HG02642 (cell line): ENCODE measurements around the gene CRYL1.
A peak's percentile ranks its signal among the peaks of the same experiment; 100 is the strongest.

Experiments
- ATAC-seq: cut with Tn5 transposase; IDR thresholded peaks from one replicate; pipeline ENCODE4 v1.9.1; 2021; ENCODE audit warnings: mild to moderate bottlenecking; ENCODE audit not compliant: unreplicated experiment, poor library complexity

CRYL1 gene

GRCh38 chr13:20497006-20497775, 28.5 kb downstream of the CRYL1 start:
- no peak for ATAC-seq

- ATAC-seq: peak; percentile 58
Measured at GRCh38 chr13:20495087-20496023, 30.3 kb downstream of the CRYL1 start.

GRCh38 chr13:20494656-20495055, 31.0 kb downstream of the CRYL1 start:
- no peak for ATAC-seq

GRCh38 chr13:20492641-20493040, 33.0 kb downstream of the CRYL1 start:
- ATAC-seq: no peak

GRCh38 chr13:20491926-20492435, 33.7 kb downstream of the CRYL1 start:
- no peak for ATAC-seq

GRCh38 chr13:20489185-20489820, 36.4 kb downstream of the CRYL1 start:
- ATAC-seq: no peak

GRCh38 chr13:20487927-20488326, 37.7 kb downstream of the CRYL1 start:
- ATAC-seq: no peak

GRCh38 chr13:20482787-20483186, 42.9 kb downstream of the CRYL1 start:
- ATAC-seq: no peak

- ATAC-seq: no peak
Measured at GRCh38 chr13:20482275-20482761, 43.3 kb downstream of the CRYL1 start.

GRCh38 chr13:20477394-20477793, 48.3 kb downstream of the CRYL1 start:
- ATAC-seq: no peak

GRCh38 chr13:20475927-20476691, 49.5 kb downstream of the CRYL1 start:
- ATAC-seq: peak; percentile 97

GRCh38 chr13:20474515-20474914, 51.1 kb downstream of the CRYL1 start:
- no peak for ATAC-seq

GRCh38 chr13:20473888-20474287, 51.8 kb downstream of the CRYL1 start:
- no peak for ATAC-seq

- ATAC-seq: no peak
Measured at GRCh38 chr13:20473139-20473538, 52.5 kb downstream of the CRYL1 start.

GRCh38 chr13:20472531-20472930, 53.1 kb downstream of the CRYL1 start:
- ATAC-seq: no peak

GRCh38 chr13:20470136-20470535, 55.5 kb downstream of the CRYL1 start:
- no peak for ATAC-seq

- no peak for ATAC-seq
Measured at GRCh38 chr13:20466371-20466770, 59.3 kb downstream of the CRYL1 start.

GRCh38 chr13:20465218-20465879, 60.3 kb downstream of the CRYL1 start:
- no peak for ATAC-seq

- ATAC-seq: no peak
Measured at GRCh38 chr13:20462921-20463320, 62.7 kb downstream of the CRYL1 start.
